ENCODE measurements around the gene ITPR3.
"Not testable (repeated sequence)": the region's sequence is repeated elsewhere in the genome, so short reads cannot be mapped to it uniquely, and the experiment has no call there.

Gene ITPR3

GRCh38 chr6:33613795-33614168 lies 7.3 kb upstream of the ITPR3 start:
- DNase-seq (ENCODE audit: low read depth), result no peak

- no peak for DNase-seq (ENCODE audit: low read depth)
Measured at GRCh38 chr6:33616113-33616512, 5.0 kb upstream of the ITPR3 start.

GRCh38 chr6:33616913-33617312 lies 4.2 kb upstream of the ITPR3 start:
- no peak for DNase-seq (ENCODE audit: low read depth)

DNA sequence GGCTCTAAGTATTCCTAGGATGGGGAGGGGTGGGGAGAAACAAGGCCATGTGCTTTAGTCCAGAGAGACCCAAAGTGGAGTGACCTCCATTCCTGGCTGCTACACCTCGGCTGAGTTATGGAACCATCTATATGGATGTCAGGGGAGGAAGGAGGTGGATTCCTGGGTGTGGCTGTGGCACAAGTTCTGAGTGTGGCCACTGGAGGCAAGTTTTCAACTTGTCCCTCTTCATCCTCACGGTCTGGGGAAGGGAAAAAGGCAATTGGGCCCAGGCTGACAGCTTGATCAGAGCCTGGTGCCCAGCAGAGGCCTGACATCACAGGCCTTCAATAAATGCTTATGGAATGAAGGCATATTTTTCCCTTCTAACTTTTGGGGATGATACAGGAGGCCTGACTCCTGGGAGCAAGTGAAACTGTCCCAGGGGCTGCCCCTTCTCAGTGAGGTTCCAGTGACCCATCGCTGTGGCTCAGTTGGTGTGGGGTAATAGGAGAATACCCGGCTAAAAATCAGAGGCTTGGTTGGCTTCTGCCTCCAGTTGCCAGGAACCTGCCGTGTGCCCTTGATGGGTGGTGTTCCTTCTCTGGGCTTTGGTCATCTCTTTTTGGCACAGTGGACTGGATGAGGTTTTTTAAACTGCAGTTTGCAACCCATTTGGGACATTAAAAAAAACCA lies 1.8 kb upstream of the ITPR3 start:
- DNase-seq (ENCODE audit: low read depth), result no peak

- no peak for DNase-seq (ENCODE audit: low read depth)
Measured at GRCh38 chr6:33620158-33620855, 815 bp upstream of the ITPR3 start.

- DNase-seq (ENCODE audit: low read depth), result no peak
Measured at GRCh38 chr6:33621711-33622388, 728 bp downstream of the ITPR3 start.

DNA sequence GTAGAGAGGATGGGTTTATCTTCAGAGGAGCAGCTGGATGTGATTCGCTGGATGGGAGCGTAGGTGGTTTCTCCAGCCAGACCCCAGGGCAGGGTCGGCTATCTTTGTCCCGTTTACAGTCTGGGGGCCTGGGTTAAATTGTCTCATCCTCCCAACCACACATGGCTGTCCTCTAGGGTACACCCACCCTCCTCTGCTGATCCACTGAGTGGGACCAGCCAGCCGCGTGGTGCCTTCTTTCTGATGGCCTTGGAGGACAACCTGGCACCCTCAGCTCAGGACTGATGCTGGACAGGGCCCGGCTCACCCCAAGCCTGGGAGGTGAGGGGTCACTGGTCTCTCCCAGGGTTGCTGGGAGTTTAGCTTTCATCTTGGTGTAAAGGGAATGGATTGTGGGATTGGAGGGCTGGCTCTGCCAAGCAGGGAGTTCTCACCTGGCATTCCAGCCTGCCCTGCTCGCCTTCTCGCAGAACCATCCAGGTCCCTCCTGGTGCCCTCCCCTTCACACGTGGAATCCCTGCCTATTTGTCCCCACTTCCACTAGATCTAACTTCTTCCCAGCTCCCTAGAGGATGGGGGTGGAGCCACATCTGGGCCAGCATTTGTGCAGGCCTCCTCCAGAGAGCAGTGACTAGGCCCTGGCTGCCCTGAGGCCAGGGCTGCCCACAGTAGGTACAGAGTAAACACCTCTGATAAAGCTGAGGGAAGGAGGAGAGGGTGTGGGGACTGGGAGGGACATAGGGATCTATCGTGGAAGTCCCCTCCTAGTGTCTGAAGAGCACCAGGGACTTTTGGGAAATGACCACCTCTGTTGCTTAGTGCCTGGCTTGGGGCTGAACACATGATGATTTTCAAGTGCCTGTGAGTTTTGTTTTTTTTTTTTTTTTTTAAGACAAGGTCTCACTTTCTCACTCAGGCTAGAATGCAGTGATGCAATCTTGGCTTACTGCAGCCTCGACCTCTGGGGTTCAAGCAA lies 1.6 kb downstream of the ITPR3 start:
- no peak for DNase-seq (ENCODE audit: low read depth)

GRCh38 chr6:33623895-33624381 lies 2.8 kb downstream of the ITPR3 start:
- no peak for DNase-seq (ENCODE audit: low read depth)

DNA sequence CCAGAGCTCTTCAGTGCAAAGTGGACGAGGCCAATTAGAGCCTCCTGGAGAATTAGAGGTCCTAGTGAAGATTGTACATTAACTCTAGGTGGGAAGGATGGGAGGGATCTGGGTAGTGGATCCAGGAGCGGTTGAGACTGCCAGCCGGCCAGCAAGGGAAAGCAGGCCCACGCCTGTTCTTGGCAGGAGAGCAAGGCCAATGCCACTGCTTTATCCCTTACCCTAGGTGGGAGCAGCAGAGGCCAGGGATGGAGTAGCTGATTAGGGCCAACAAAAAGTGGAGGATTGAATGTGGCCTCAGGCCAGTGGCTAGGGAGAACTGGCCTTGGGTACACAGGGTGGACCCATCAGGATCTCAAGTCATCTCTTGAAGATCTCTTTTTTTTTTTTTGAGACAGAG lies 3.7 kb downstream of the ITPR3 start:
- no peak for DNase-seq (ENCODE audit: low read depth)

- DNase-seq (ENCODE audit: low read depth), result no peak
Measured at GRCh38 chr6:33627876-33628275, 6.8 kb downstream of the ITPR3 start.

- no peak for DNase-seq (ENCODE audit: low read depth)
Measured at GRCh38 chr6:33628401-33628964, 7.4 kb downstream of the ITPR3 start.

DNA sequence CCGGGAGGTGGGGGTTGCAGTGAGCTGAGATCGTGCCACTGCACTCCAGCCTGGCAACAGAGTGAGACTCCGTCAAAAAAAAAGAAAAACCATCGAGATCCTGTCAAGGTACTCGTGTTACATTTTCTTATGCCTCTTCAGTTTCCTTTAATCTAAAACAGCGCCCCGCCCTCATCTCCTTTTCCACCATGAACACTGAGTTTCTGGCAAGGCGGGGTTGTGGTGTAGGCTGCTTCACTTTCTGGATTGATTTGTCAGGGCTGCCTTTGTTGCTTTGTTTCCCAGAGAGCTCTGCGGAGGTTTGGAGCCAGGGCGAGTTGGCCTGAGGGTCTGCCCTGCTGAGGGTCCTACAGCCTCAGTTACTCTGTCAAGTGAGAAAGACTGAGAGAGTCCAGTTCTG lies 8.9 kb downstream of the ITPR3 start:
- DNase-seq (ENCODE audit: low read depth), result no peak

DNA sequence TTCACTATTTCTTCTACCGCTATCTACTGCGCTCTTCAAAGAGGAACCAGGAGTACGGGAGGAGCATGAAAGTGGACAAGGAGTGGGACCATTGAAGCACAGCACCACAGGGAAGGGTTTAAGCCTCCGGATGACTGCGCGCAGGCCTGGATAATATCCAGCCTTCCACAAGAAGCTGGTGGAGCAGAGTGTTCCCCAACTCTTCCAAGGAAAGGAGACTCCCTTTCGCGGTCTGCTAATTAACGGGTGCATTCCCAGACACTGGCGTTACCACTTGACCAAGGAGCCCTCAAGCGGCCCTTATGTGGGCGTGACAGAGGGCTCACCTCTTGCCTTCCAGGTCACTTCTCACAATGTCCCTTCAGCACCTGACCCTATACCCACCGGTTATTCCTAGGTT lies 10.4 kb downstream of the ITPR3 start:
- not testable (repeated sequence) for DNase-seq (ENCODE audit: low read depth)

GRCh38 chr6:33631971-33632557 lies 10.9 kb downstream of the ITPR3 start:
- no peak for DNase-seq (ENCODE audit: low read depth)

DNA sequence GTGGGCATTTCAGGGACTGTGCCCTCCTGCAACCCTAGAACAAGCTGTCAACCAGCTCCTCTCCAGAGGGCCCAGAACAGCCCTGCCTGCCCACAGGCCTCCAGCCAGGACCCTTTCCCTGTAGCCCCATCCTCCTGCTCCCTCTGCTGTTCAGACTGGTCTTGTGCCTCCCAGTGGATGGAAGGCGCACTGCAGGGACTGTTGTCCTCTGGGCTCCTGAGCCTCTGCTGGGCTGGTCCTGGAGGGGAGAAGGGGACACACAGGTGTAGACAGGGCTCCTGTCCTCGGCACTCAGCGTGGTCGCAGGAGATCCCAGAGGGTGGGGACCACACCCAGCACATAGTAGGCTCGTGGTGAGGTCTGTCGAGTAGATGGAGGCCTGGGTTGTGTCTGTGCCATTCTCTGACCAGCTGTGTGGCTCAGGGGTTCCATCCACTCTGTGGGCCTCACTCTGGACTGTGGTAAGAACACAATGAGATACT lies 11.5 kb downstream of the ITPR3 start:
- DNase-seq (ENCODE audit: low read depth), result no peak

DNA sequence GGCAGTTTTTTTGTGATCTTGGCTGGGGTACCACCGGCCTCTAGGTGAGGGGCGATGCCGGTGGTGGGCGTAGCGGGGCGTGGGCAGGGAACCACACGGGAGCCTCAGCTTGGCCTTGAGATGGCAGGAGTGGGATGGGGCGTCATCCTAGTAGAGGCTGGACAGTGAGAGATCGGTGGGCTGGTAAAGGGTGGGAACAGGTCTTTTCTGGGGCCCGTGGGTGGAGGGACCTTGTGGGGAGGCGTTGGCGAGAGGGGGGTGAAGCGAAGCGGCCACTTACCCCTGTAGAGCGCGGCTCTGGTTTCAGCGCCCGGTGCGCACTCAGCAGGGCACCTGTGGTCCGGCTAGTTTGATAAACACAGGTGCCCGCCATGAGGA lies 12.0 kb downstream of the ITPR3 start:
- DNase-seq (ENCODE audit: low read depth), result no peak

GRCh38 chr6:33633462-33634158 lies 12.5 kb downstream of the ITPR3 start:
- no peak for DNase-seq (ENCODE audit: low read depth)

DNA sequence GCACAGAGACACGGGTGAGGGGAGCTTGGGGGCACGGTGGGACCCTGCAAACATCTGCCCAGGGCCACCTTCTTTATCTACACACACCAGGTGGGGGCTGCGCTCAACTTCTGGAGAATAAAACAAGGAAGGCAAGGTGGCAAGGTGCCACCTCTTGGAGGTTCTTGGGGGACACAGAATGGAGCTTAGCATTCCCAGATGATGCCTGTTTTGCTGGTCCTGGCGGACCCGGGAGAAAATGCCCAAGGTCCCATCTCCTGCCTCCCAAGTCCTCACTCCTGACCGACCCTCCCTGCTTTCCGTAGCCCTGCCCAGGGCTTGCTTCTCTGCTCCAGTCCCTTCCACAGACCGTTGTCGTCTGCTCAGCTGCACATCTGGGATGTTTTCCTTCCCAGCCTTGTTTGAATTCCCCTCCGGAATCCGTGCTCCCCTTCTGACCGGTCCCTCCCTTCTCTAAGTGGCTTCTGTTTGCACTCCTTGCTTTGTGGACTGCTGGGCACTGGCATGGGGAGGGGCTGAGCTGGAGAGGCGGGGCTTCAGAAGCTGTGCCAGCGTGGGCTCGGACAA lies 13.1 kb downstream of the ITPR3 start:
- no peak for DNase-seq (ENCODE audit: low read depth)

DNA sequence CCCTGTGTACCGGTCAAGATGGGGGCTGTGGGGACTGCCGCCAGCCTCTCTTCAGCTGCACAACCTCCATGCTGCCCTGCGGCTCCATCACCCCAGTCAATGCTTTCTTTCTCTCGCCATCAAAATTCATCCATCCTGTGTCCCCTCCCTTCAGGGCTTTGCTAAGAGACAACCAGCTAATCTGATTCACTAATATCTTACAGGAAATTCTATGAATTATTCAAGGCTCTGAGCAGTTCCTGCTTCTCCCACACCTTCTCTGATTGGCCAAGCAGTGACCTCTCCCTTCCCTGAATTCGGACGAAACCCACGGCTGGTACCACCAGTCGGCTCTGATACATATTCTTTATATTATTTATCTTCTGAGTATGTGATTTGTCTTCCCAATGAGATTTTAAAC lies 13.8 kb downstream of the ITPR3 start:
- DNase-seq (ENCODE audit: low read depth), result no peak

- no peak for DNase-seq (ENCODE audit: low read depth)
Measured at GRCh38 chr6:33636655-33637054, 15.5 kb downstream of the ITPR3 start.
